GM12865 (cell line): Measurements from ENCODE around the gene PGGHG.
"Not testable (repeated sequence)": the region's sequence is repeated elsewhere in the genome, so short reads cannot be mapped to it uniquely, and the experiment has no call there.

Experiments used
- DNase-seq: peaks from one replicate; pipeline ENCODE4 v3.0.0; 2010; ENCODE audit warnings: low read depth
- H3K4me3 ChIP-seq: 2 replicates; pipeline ENCODE4 v1.5.1; 2011; ENCODE audit warnings: mild to moderate bottlenecking, low read depth, low read length, control low read depth
- TF ChIP-seq, protein P1 (sequence below): IDR thresholded peaks from 2 replicates; pipeline ENCODE4 v1.5.1; 2011; ENCODE audit warnings: low read length, control low read depth, low read depth, inconsistent platforms; ENCODE audit not compliant: insufficient read depth; ENCODE audit errors: missing control alignments

Gene PGGHG

GRCh38 chr11:304915-305843 lies 16.3 kb downstream of the PGGHG start:
- DNase-seq, result peak; percentile 74
- H3K4me3 ChIP-seq, result no peak overlapping the region
- TF ChIP-seq, protein P1, sequence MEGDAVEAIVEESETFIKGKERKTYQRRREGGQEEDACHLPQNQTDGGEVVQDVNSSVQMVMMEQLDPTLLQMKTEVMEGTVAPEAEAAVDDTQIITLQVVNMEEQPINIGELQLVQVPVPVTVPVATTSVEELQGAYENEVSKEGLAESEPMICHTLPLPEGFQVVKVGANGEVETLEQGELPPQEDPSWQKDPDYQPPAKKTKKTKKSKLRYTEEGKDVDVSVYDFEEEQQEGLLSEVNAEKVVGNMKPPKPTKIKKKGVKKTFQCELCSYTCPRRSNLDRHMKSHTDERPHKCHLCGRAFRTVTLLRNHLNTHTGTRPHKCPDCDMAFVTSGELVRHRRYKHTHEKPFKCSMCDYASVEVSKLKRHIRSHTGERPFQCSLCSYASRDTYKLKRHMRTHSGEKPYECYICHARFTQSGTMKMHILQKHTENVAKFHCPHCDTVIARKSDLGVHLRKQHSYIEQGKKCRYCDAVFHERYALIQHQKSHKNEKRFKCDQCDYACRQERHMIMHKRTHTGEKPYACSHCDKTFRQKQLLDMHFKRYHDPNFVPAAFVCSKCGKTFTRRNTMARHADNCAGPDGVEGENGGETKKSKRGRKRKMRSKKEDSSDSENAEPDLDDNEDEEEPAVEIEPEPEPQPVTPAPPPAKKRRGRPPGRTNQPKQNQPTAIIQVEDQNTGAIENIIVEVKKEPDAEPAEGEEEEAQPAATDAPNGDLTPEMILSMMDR, result peak; percentile 61

DNA sequence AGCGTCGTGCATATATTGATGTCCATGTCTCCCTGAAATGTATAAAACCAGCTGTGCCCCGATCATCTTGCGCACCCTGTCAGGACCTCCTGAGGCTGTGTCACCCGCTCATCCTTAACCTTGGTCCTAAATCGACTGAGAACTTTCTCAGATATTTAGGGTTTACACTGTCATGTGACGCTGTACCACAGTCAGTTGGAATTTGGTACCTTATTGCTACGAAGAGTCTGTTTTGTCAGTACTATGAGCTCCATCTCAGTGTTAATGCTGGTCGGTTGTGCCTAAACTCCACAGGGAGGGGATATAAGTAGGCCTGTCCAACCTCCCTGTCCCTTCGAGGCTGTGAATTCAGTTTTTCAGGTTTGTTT lies 16.9 kb downstream of the PGGHG start:
- DNase-seq, result no peak
- H3K4me3 ChIP-seq, result no peak overlapping the region
- TF ChIP-seq, protein P1, result no peak

DNA sequence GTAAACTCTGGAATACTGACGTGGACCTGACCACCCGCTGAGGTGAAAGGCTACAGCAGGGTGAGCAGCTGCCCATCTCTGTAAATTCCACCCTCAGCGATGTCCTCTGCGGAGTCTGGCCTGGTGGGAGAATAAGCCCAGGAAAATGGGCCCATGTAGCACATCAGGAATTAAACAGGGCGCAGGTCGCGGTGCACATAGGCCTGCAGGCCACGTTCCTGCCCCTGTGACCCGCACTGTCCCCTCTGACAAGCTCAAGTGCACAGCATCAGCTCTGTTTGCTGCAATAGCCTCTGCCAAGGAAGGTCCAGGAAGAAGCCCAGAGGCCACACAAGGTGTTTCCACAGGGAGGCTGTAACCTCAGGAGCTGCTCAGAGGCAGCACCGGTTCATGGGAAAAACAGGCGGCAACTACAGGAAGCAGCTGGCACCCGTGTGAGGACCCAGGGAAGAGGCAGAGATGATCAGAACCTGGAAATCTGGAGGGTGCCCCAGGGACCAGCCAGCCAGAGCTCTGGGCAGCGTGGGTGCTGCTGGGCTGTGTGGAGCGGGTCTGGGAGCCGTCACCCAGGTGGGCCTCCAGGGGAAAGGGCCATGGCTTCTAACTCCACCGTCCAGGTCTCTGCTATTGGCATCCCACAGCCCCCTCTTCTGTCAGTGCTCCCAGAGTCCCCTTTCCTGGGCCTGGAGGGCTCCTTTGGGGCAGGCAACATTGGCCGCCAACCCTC lies 17.9 kb downstream of the PGGHG start:
- H3K4me3 ChIP-seq, result no peak overlapping the region
- TF ChIP-seq, protein P1, result no peak
- no peak for DNase-seq

- TF ChIP-seq, protein P1, result peak; percentile 2
- DNase-seq, result peak; percentile 79
- H3K4me3 ChIP-seq, result peak within 1 kb of the TSS; percentile 64
Observed at GRCh38 chr11:307766-308708, 19.1 kb downstream of the PGGHG start, which contains the start of gene IFITM2. Gene IFITM2 (plus strand): TSS chr11:307816. CDS start chr11:308193, 377 bp downstream.

DNA sequence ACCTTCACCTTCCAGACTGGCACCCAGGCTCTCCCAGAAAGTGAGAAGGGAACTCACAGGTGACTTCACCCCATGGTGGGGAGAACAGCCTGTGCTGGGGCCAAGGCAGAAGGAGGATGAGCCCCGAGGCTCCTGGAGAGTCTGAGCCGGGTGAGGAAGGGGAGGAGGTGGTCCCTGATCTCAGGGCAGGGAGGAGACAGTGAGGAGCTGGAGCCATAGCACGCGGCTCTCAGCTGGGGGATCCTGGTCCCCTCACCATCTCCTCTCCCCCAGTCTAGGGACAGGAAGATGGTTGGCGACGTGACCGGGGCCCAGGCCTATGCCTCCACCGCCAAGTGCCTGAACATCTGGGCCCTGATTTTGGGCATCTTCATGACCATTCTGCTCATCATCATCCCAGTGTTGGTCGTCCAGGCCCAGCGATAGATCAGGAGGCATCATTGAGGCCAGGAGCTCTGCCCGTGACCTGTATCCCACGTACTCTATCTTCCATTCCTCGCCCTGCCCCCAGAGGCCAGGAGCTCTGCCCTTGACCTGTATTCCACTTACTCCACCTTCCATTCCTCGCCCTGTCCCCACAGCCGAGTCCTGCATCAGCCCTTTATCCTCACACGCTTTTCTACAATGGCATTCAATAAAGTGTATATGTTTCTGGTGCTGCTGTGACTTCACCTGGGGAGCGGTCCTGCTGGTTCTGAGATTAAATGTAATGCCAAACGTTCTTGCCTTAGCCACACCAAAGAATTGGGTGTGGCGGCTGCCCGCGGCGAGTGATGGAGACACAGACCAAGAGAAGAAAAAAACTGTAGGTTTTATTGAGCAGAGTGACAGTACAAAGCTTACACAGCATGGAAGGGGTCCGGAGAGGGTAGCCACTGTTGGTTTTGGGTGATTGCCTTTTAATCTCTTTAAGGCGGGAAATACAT lies 20.1 kb downstream of the PGGHG start:
- H3K4me3 ChIP-seq, result peak overlapping the region; percentile 64

GRCh38 chr11:309979-310572 lies 21.1 kb downstream of the PGGHG start:
- H3K4me3 ChIP-seq, result peak overlapping the region; percentile 64
- not testable (repeated sequence) for DNase-seq

More for the DNA sequence above, 20.1 kb downstream of the PGGHG start:
- not testable (repeated sequence) for DNase-seq

DNA sequence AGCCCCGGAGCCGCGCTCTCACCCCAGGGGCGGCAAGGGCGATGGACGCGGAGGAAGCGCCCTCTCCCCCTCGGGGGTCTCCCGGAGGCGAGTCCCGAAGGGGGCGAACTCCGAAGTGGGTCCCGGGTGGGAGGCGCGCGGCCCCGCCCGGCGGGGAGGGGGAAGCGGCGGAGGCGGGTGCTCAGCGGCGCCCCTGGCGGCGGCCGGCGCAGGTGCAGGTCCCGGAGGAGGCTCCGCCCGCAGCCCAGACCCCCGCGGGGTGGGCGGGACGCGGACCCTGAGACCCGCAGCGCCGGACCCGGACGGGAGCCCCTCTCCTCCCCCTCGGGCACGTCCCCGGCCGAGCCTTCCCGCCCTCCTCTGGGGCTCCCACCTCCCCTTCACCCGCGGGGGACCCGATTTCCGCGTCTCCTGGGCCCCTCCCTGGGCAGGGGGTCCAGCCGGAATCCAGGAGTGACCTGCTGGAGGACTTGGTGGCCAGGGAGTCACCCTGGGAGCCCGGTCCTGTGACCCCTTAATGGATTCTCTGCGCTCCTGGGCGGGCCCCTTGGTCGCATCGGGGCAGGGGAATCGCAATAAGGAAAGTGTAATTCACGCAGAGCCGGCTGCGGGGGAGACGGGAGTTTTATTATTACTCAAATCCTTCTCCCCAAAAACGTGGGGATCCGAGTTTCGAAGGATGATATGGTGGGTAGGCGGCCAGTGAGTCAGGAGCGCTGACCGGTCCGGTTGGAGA lies 22.3 kb downstream of the PGGHG start:
- DNase-seq, result not testable (repeated sequence)
- peak overlapping the region; percentile 35 for H3K4me3 ChIP-seq
